GM19395 (cell line): ENCODE measurements around the gene SPINK14.

Experiments used
- ATAC-seq: cut with Tn5 transposase; IDR thresholded peaks from one replicate; pipeline ENCODE4 v1.9.1; 2021; ENCODE audit warnings: mild to moderate bottlenecking, moderate library complexity; ENCODE audit not compliant: unreplicated experiment

Gene SPINK14

GRCh38 chr5:148193202-148193601 lies 24.9 kb downstream of the SPINK14 start:
- no peak for ATAC-seq

- no peak for ATAC-seq
Observed at GRCh38 chr5:148201151-148201550, 32.8 kb downstream of the SPINK14 start.

GRCh38 chr5:148202531-148203203 lies 34.3 kb downstream of the SPINK14 start, which contains the start of gene SPINK6:
Gene SPINK6 (plus strand): TSS chr5:148203042. CDS start chr5:148203097, 55 bp downstream.
- no peak for ATAC-seq

- ATAC-seq: no peak
Observed at GRCh38 chr5:148205044-148205806, 36.9 kb downstream of the SPINK14 start.

GRCh38 chr5:148205865-148206264 lies 37.5 kb downstream of the SPINK14 start:
- no peak for ATAC-seq

GRCh38 chr5:148206620-148207019 lies 38.3 kb downstream of the SPINK14 start:
- no peak for ATAC-seq

- ATAC-seq: no peak
Observed at GRCh38 chr5:148208226-148208625, 39.9 kb downstream of the SPINK14 start.

- no peak for ATAC-seq
Observed at GRCh38 chr5:148209151-148209770, 40.9 kb downstream of the SPINK14 start.

- no peak for ATAC-seq
Observed at GRCh38 chr5:148214665-148215185, 46.4 kb downstream of the SPINK14 start.

- no peak for ATAC-seq
Observed at GRCh38 chr5:148221508-148221907, 53.2 kb downstream of the SPINK14 start.

- no peak for ATAC-seq
Observed at GRCh38 chr5:148224117-148224742, 55.9 kb downstream of the SPINK14 start.
